Epithelial cell of proximal tubule (primary cell): ENCODE measurements around the gene ZNF620. TPM values are rescaled to one million over a fixed set of nuclear protein-coding genes. Genes with fewer than 3 reads are reported as not detected.
"Not testable (repeated sequence)": the region's sequence is repeated elsewhere in the genome, so short reads cannot be mapped to it uniquely, and the experiment has no call there.

Experiments used
- DNase-seq: peaks from one replicate; pipeline ENCODE4 v3.0.0-alpha.2; 2011; ENCODE audit warnings: low read depth
- H3K4me3 ChIP-seq: 2 replicates; pipeline ENCODE4 v1.5.1; 2011; ENCODE audit warnings: low read depth, mild to moderate bottlenecking, low read length
- CTCF ChIP-seq: conservative IDR thresholded peaks from 2 replicates; pipeline ENCODE4 v1.5.1; 2012; ENCODE audit warnings: low read depth, mild to moderate bottlenecking, low read length
- total RNA-seq: library from RNA; depleted of rRNA; stranded (reverse); fragments of >200 nt; gene quantifications from 2 replicates; pipeline ENCODE4 v1.2.3, GENCODE V29; 2015

Gene ZNF620
- total RNA-seq = 2.5 and 9.0 TPM in 2 replicates

GRCh38 chr3:40505599-40506462 lies at the start of gene ZNF620:
Gene ZNF620, plus strand, starts transcription at chr3:40506039. Its CDS starts 314 bp downstream, at chr3:40506353.
- DNase-seq = no peak
- TF ChIP-seq CTCF = peak; percentile 50

GRCh38 chr3:40456279-40456939 lies 49.4 kb upstream of the ZNF620 start:
- TF ChIP-seq CTCF = no peak
- peak overlapping the region; percentile 85 for H3K4me3 ChIP-seq
- no peak for DNase-seq

More at GRCh38 chr3:40505599-40506462, at the start of gene ZNF620:
- H3K4me3 ChIP-seq = peak within 1 kb of the TSS; percentile 81

GRCh38 chr3:40456940-40457823 lies 48.7 kb upstream of the ZNF620 start, which contains the start of gene RPL14:
Gene RPL14, plus strand, starts transcription at chr3:40457339. Its CDS starts 133 bp downstream, at chr3:40457472.
- TF ChIP-seq CTCF = no peak
- H3K4me3 ChIP-seq = peak within 1 kb of the TSS; percentile 85
- DNase-seq = peak; percentile 50

- peak overlapping the region; percentile 85 for H3K4me3 ChIP-seq
- DNase-seq = no peak
- no peak for TF ChIP-seq CTCF
Observed at GRCh38 chr3:40458473-40458872, 47.4 kb upstream of the ZNF620 start.

- H3K4me3 ChIP-seq, DNase-seq: not testable (repeated sequence)
Observed at GRCh38 chr3:40460481-40460880, 45.4 kb upstream of the ZNF620 start.

- no peak for DNase-seq
- no peak overlapping the region for H3K4me3 ChIP-seq
- no peak for TF ChIP-seq CTCF
Observed at GRCh38 chr3:40461161-40461560, 44.7 kb upstream of the ZNF620 start.

GRCh38 chr3:40462838-40463237 lies 43.0 kb upstream of the ZNF620 start:
- not testable (repeated sequence) for DNase-seq, H3K4me3 ChIP-seq
